ENCODE data around the gene SEC23A. TPM values are rescaled to one million over a fixed set of nuclear protein-coding genes. Genes with fewer than 3 reads are reported as not detected.
"Not testable (repeated sequence)": the region's sequence is repeated elsewhere in the genome, so short reads cannot be mapped to it uniquely, and the experiment has no call there.

SEC23A gene
- total RNA-seq, 1 donor from 2014 or later, result 126 TPM

DNA sequence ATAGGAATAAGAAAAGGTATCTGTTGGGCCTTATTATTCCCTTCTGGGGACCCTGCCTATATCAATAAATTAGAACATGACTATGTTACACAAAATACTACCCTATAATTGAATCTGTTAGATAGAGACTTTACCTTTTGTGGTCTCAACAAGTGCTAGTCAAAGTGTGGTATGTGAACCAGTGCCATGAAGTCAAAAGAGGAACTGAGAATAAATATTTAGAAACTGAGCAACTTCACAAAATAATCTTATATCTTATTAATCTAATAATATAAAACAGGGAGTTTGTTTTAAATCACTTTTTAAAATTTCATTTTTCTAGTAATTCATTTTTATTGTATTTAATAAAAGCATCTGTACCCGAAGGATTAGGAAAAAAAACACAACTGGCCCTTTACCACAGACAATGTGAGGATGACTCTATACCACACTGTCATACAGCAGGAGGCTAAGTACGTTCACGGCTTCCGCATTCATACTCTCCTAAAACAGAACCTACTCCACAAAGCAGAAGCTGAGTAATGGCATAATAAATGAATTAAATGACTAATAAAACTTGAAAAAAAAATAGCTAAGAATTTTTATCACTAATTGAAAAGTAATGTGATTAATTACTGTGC, 42.1 kb downstream of the SEC23A start:
- Histone ChIP-seq H3K9ac (ENCODE audit: low read depth in 1 of 3, low read length in 3 of 3) (no peak overlapping the region), H3K27me3 (ENCODE audit: control insufficient read depth in 3 of 3, insufficient read depth in 3 of 3, low read length in 3 of 3) (no peaks in the 10 kb centered on the region), H3K9me3 (ENCODE audit: control insufficient read depth in 3 of 3, low read length in 3 of 3) (peaks cover 0 to under 1% (median 0%) of the 10 kb centered on the region in 3 donors), H3K4me3 (ENCODE audit: low read length in 3 of 3) (no peak overlapping the region), H3K4me1 (ENCODE audit: control insufficient read depth in 3 of 3, insufficient read depth in 3 of 3, low read length in 3 of 3) (no peaks in the 10 kb centered on the region), H3K36me3 (ENCODE audit: control insufficient read depth in 3 of 3, insufficient read depth in 3 of 3, low read length in 3 of 3) (peaks cover 11 to 50% (median 28%) of the 10 kb centered on the region in 3 donors), H3K27ac (ENCODE audit: low read depth, low read length) (no peak overlapping the region)

- H3K27me3 ChIP-seq (ENCODE audit: control insufficient read depth in 3 of 3, insufficient read depth in 3 of 3, low read length in 3 of 3), result no peaks in the 10 kb centered on the region
- no peak overlapping the region for H3K27ac ChIP-seq (ENCODE audit: low read depth, low read length)
- H3K4me1 ChIP-seq (ENCODE audit: control insufficient read depth in 3 of 3, insufficient read depth in 3 of 3, low read length in 3 of 3), result no peaks in the 10 kb centered on the region
- H3K9ac ChIP-seq (ENCODE audit: low read depth in 1 of 3, low read length in 3 of 3), result no peak overlapping the region
- H3K4me3 ChIP-seq (ENCODE audit: low read length in 3 of 3), result no peak overlapping the region
- H3K9me3 ChIP-seq (ENCODE audit: control insufficient read depth in 3 of 3, low read length in 3 of 3), result peaks cover 0 to 3% (median 0%) of the 10 kb centered on the region in 3 donors
- peaks cover 16 to 49% (median 40%) of the 10 kb centered on the region in 3 donors for H3K36me3 ChIP-seq (ENCODE audit: control insufficient read depth in 3 of 3, insufficient read depth in 3 of 3, low read length in 3 of 3)
Measured at GRCh38 chr14:39055786-39056474, 47.1 kb downstream of the SEC23A start.

- H3K9ac ChIP-seq (ENCODE audit: low read depth in 1 of 3, low read length in 3 of 3); H3K27me3 ChIP-seq (ENCODE audit: control insufficient read depth in 3 of 3, insufficient read depth in 3 of 3, low read length in 3 of 3); H3K4me3 ChIP-seq (ENCODE audit: low read length in 3 of 3); H3K9me3 ChIP-seq (ENCODE audit: control insufficient read depth in 3 of 3, low read length in 3 of 3); H3K27ac ChIP-seq (ENCODE audit: low read depth, low read length); H3K4me1 ChIP-seq (ENCODE audit: control insufficient read depth in 3 of 3, insufficient read depth in 3 of 3, low read length in 3 of 3): not testable (repeated sequence)
- H3K36me3 ChIP-seq (ENCODE audit: control insufficient read depth in 3 of 3, insufficient read depth in 3 of 3, low read length in 3 of 3), result peaks cover 22 to 48% (median 38%) of the 10 kb centered on the region in 3 donors
Measured at GRCh38 chr14:39052869-39053454, 50.1 kb downstream of the SEC23A start.

DNA sequence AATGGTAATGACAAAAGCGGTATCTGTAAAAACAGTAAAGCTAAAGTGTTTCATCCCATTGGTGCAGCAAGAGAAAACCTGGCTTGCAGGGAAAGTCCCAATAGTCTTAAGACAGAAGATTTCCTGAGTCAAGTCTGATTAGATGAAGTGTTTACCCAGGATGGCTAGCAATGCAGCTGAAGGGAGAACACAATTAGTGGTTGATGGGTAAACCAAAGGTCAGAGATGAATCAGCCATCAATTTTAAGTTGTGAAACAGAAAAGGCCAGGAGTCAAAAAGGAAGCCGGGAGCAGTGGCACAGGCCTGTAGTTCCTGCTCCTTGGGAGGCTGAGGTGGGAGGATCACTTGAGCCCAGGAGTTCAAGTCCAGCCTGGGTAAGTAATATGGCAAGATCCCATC, 52.6 kb downstream of the SEC23A start:
- H3K4me1 ChIP-seq (ENCODE audit: control insufficient read depth in 3 of 3, insufficient read depth in 3 of 3, low read length in 3 of 3), result no peaks in the 10 kb centered on the region
- no peak overlapping the region for H3K9ac ChIP-seq (ENCODE audit: low read depth in 1 of 3, low read length in 3 of 3)
- H3K4me3 ChIP-seq (ENCODE audit: low read length in 3 of 3), result no peak overlapping the region
- peaks cover 27 to 50% (median 47%) of the 10 kb centered on the region in 3 donors for H3K36me3 ChIP-seq (ENCODE audit: control insufficient read depth in 3 of 3, insufficient read depth in 3 of 3, low read length in 3 of 3)
- H3K27me3 ChIP-seq (ENCODE audit: control insufficient read depth in 3 of 3, insufficient read depth in 3 of 3, low read length in 3 of 3), result no peaks in the 10 kb centered on the region
- H3K9me3 ChIP-seq (ENCODE audit: control insufficient read depth in 3 of 3, low read length in 3 of 3), result no peaks in the 10 kb centered on the region
- no peak overlapping the region for H3K27ac ChIP-seq (ENCODE audit: low read depth, low read length)

DNA sequence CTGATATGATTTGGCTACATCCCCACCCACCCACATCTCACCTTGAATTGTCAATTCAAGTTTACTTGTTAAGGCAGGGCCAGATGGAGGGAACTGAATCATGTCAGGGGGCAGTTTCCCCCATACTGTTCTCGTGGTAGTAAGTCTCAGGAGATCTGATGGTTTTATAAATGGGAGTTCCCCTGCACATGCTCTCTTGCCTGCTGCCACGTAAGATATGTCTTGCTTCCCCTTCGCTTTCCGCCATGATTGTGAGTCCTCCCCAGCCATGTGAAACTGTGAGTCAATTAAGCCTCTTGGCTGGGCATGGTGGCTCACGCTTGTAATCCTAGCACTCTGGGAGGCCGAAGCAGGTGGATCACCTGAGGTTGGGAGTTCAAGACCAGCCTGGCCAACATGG, 57.1 kb downstream of the SEC23A start:
- H3K4me1 ChIP-seq (ENCODE audit: control insufficient read depth in 3 of 3, insufficient read depth in 3 of 3, low read length in 3 of 3); H3K9ac ChIP-seq (ENCODE audit: low read depth in 1 of 3, low read length in 3 of 3); H3K27me3 ChIP-seq (ENCODE audit: control insufficient read depth in 3 of 3, insufficient read depth in 3 of 3, low read length in 3 of 3); H3K9me3 ChIP-seq (ENCODE audit: control insufficient read depth in 3 of 3, low read length in 3 of 3); H3K4me3 ChIP-seq (ENCODE audit: low read length in 3 of 3); H3K27ac ChIP-seq (ENCODE audit: low read depth, low read length): not testable (repeated sequence)
- peaks cover 13 to 44% (median 26%) of the 10 kb centered on the region in 3 donors for H3K36me3 ChIP-seq (ENCODE audit: control insufficient read depth in 3 of 3, insufficient read depth in 3 of 3, low read length in 3 of 3)

- H3K4me3 ChIP-seq (ENCODE audit: low read length in 3 of 3), result no peak overlapping the region
- no peaks in the 10 kb centered on the region for H3K27me3 ChIP-seq (ENCODE audit: control insufficient read depth in 3 of 3, insufficient read depth in 3 of 3, low read length in 3 of 3)
- H3K9me3 ChIP-seq (ENCODE audit: control insufficient read depth in 3 of 3, low read length in 3 of 3), result no peaks in the 10 kb centered on the region
- peaks cover 10 to 54% (median 39%) of the 10 kb centered on the region in 3 donors for H3K36me3 ChIP-seq (ENCODE audit: control insufficient read depth in 3 of 3, insufficient read depth in 3 of 3, low read length in 3 of 3)
- no peak overlapping the region for H3K27ac ChIP-seq (ENCODE audit: low read depth, low read length)
- H3K4me1 ChIP-seq (ENCODE audit: control insufficient read depth in 3 of 3, insufficient read depth in 3 of 3, low read length in 3 of 3), result no peaks in the 10 kb centered on the region
- H3K9ac ChIP-seq (ENCODE audit: low read depth in 1 of 3, low read length in 3 of 3), result no peak overlapping the region
Measured at GRCh38 chr14:39043352-39043943, 59.6 kb downstream of the SEC23A start.

DNA sequence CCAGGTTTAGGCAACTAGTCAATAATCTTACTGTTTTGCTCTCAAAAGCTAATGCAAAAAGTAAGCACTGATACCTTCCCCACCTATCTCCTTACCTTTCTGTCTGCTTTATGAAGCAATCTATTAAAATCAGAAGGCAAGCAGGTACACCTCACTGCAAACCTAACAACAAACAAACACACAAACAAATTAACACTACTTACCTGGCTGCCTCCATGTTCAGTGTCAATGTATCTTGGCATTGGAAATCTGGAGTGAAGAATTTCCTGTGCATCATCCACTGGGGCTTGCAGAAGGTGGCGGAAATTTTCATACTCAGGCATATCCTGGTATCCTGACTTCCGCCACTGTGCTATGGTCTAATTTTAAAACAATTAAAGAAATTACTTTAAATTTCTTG, 62.5 kb downstream of the SEC23A start:
- H3K4me3 ChIP-seq (ENCODE audit: low read length in 3 of 3), result no peak overlapping the region
- no peaks in the 10 kb centered on the region for H3K27me3 ChIP-seq (ENCODE audit: control insufficient read depth in 3 of 3, insufficient read depth in 3 of 3, low read length in 3 of 3)
- H3K9ac ChIP-seq (ENCODE audit: low read depth in 1 of 3, low read length in 3 of 3), result no peak overlapping the region
- no peaks in the 10 kb centered on the region for H3K9me3 ChIP-seq (ENCODE audit: control insufficient read depth in 3 of 3, low read length in 3 of 3)
- H3K27ac ChIP-seq (ENCODE audit: low read depth, low read length), result no peak overlapping the region
- H3K36me3 ChIP-seq (ENCODE audit: control insufficient read depth in 3 of 3, insufficient read depth in 3 of 3, low read length in 3 of 3), result peaks cover 8 to 61% (median 32%) of the 10 kb centered on the region in 3 donors
- no peaks in the 10 kb centered on the region for H3K4me1 ChIP-seq (ENCODE audit: control insufficient read depth in 3 of 3, insufficient read depth in 3 of 3, low read length in 3 of 3)

DNA sequence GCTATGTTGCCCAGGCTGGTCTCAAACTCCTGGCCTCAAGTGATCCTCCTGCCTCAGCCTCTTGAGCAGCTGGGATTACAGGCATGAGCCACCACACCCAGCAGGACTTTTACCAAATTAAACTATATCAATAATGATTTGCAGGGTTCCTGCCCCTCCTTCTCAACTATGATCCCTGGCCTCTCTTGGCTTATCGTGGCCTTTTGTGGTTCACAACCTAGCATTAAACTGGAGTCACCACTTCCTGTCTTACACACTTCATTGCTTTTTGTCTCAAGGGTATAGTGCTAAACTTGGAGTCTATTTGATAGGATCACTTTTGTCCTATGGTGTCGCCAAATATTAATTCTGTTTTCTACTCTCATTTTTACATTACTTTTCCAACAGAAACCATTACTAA, 64.5 kb downstream of the SEC23A start:
- H3K9me3 ChIP-seq (ENCODE audit: control insufficient read depth in 3 of 3, low read length in 3 of 3), result no peaks in the 10 kb centered on the region
- no peaks in the 10 kb centered on the region for H3K4me1 ChIP-seq (ENCODE audit: control insufficient read depth in 3 of 3, insufficient read depth in 3 of 3, low read length in 3 of 3)
- H3K27ac ChIP-seq (ENCODE audit: low read depth, low read length), result no peak overlapping the region
- H3K9ac ChIP-seq (ENCODE audit: low read depth in 1 of 3, low read length in 3 of 3), result no peak overlapping the region
- peaks cover 8 to 52% (median 29%) of the 10 kb centered on the region in 3 donors for H3K36me3 ChIP-seq (ENCODE audit: control insufficient read depth in 3 of 3, insufficient read depth in 3 of 3, low read length in 3 of 3)
- H3K4me3 ChIP-seq (ENCODE audit: low read length in 3 of 3), result no peak overlapping the region
- no peaks in the 10 kb centered on the region for H3K27me3 ChIP-seq (ENCODE audit: control insufficient read depth in 3 of 3, insufficient read depth in 3 of 3, low read length in 3 of 3)

DNA sequence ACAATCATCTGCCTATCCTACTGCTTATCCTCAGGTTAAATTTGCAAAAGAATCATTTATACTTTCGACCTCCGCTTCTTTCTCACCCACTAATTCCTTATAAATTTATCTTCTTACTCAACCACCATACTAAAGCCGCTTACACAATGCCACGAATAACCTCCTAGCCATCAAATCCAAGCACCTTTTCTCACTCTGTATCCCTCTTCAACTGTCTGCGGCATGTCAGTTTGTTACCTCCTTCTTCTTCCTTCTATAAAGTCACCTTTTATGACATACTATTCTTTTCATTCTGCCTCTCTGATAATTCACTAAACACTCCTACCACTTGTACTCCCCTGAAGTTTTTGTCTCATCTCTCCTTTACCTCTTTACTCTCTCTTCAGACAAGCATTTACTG, 66.3 kb downstream of the SEC23A start:
- Histone ChIP-seq H3K27me3 (ENCODE audit: control insufficient read depth in 3 of 3, insufficient read depth in 3 of 3, low read length in 3 of 3) (no peaks in the 10 kb centered on the region), H3K27ac (ENCODE audit: low read depth, low read length) (no peak overlapping the region), H3K9ac (ENCODE audit: low read depth in 1 of 3, low read length in 3 of 3) (no peak overlapping the region), H3K36me3 (ENCODE audit: control insufficient read depth in 3 of 3, insufficient read depth in 3 of 3, low read length in 3 of 3) (peaks cover 8 to 50% (median 38%) of the 10 kb centered on the region in 3 donors), H3K4me3 (ENCODE audit: low read length in 3 of 3) (no peak overlapping the region), H3K4me1 (ENCODE audit: control insufficient read depth in 3 of 3, insufficient read depth in 3 of 3, low read length in 3 of 3) (no peaks in the 10 kb centered on the region), H3K9me3 (ENCODE audit: control insufficient read depth in 3 of 3, low read length in 3 of 3) (no peaks in the 10 kb centered on the region)

DNA sequence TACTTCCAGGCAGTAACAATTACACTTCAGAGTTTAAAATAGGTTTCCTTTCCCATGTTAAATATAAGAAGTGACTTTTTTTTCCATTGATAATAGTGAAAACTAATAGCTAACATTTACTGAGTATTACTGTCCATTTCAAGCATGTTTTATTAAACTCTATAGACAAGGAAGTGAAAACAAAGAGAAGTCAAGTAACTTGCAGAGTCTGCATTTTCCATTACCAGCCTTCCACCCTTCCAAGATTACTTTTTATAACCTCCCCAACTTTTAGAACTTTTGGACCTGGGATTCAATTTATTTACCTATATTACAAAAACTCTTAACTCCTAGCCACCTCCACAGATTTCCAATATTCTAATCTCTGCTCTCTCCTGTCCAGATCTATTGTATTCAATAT, 67.7 kb downstream of the SEC23A start:
- peaks cover 10 to 53% (median 43%) of the 10 kb centered on the region in 3 donors for H3K36me3 ChIP-seq (ENCODE audit: control insufficient read depth in 3 of 3, insufficient read depth in 3 of 3, low read length in 3 of 3)
- H3K27ac ChIP-seq (ENCODE audit: low read depth, low read length), result no peak overlapping the region
- H3K4me1 ChIP-seq (ENCODE audit: control insufficient read depth in 3 of 3, insufficient read depth in 3 of 3, low read length in 3 of 3), result no peaks in the 10 kb centered on the region
- H3K27me3 ChIP-seq (ENCODE audit: control insufficient read depth in 3 of 3, insufficient read depth in 3 of 3, low read length in 3 of 3), result no peaks in the 10 kb centered on the region
- no peak overlapping the region for H3K4me3 ChIP-seq (ENCODE audit: low read length in 3 of 3)
- no peak overlapping the region for H3K9ac ChIP-seq (ENCODE audit: low read depth in 1 of 3, low read length in 3 of 3)
- no peaks in the 10 kb centered on the region for H3K9me3 ChIP-seq (ENCODE audit: control insufficient read depth in 3 of 3, low read length in 3 of 3)
